Liver (tissue), 9 donors: ENCODE measurements around the gene MLF2. TPM values are rescaled to one million over a fixed set of nuclear protein-coding genes. Genes with fewer than 3 reads are reported as not detected.

Source experiments
- DNase-seq: peaks from one replicate; pipeline ENCODE4 v3.0.0-alpha.2; 2017; ENCODE audit warnings: low spot score
- H3K27ac ChIP-seq, 2 donors: one replicate each; pipeline ENCODE4 v1.7.0; 2013; ENCODE audit warnings: inconsistent platforms in 2 of 2, low read length in 2 of 2, control low read depth in 1 of 2, low read depth in 1 of 2, mild to moderate bottlenecking in 1 of 2
- H3K27me3 ChIP-seq, 4 donors: one replicate each; pipeline versions ENCODE4 v1.6.1 to v1.7.0; 2013; ENCODE audit warnings: low read length in 3 of 4, inconsistent platforms in 1 of 4, mild to moderate bottlenecking in 1 of 4, moderate library complexity in 1 of 4; ENCODE audit not compliant: control insufficient read depth in 4 of 4, insufficient read depth in 4 of 4
- H3K36me3 ChIP-seq, 4 donors: one replicate each; pipeline versions ENCODE4 v1.6.1 to v1.7.0; 2013; ENCODE audit warnings: low read length in 3 of 4, mild to moderate bottlenecking in 3 of 4, low read depth in 1 of 4, moderate library complexity in 1 of 4; ENCODE audit not compliant: control insufficient read depth in 4 of 4, insufficient read depth in 3 of 4
- H3K4me1 ChIP-seq, 4 donors: one replicate each; pipeline versions ENCODE4 v1.6.1 to v1.7.0; 2013; ENCODE audit warnings: low read length in 3 of 4, mild to moderate bottlenecking in 3 of 4, moderate library complexity in 1 of 4; ENCODE audit not compliant: control insufficient read depth in 4 of 4, insufficient read depth in 4 of 4
- H3K4me3 ChIP-seq, 3 donors: one replicate each; pipeline versions ENCODE4 v1.6.1 to v1.7.0; 2013; ENCODE audit warnings: low read length in 3 of 3, control low read depth in 1 of 3, low read depth in 1 of 3, mild to moderate bottlenecking in 1 of 3
- H3K9ac ChIP-seq, 2 donors: one replicate each; pipeline ENCODE4 v1.7.0; 2013; ENCODE audit warnings: low read length in 2 of 2, mild to moderate bottlenecking in 2 of 2, moderate library complexity in 2 of 2, control low read depth in 1 of 2, low read depth in 1 of 2
- H3K9me3 ChIP-seq, 4 donors: one replicate each; pipeline versions ENCODE4 v1.6.1 to v1.7.0; 2013; ENCODE audit warnings: low read length in 3 of 4; ENCODE audit not compliant: control insufficient read depth in 4 of 4
- ATF3 ChIP-seq: IDR thresholded peaks from 2 replicates; pipeline ENCODE4 v1.6.1; 2016; ENCODE audit warnings: antibody characterized with exemption
- FOXA1 ChIP-seq: IDR thresholded peaks from 2 replicates; pipeline ENCODE4 v1.6.1; 2016; ENCODE audit warnings: antibody characterized with exemption
- FOXA2 ChIP-seq: IDR thresholded peaks from 2 replicates; pipeline ENCODE4 v1.6.1; 2016; ENCODE audit warnings: antibody characterized with exemption
- GABPA ChIP-seq, 2 donors: IDR thresholded peaks in 1 of 2; conservative IDR thresholded peaks in 1 of 2; 2 replicates each; pipeline ENCODE4 v1.6.1; 2016; ENCODE audit warnings: antibody characterized with exemption in 2 of 2, mild to moderate bottlenecking in 1 of 2, moderate library complexity in 1 of 2
- HNF4A ChIP-seq, 2 donors: conservative IDR thresholded peaks; 2 replicates each; pipeline ENCODE4 v1.6.1; 2016; ENCODE audit warnings: antibody characterized with exemption in 2 of 2, mild to moderate bottlenecking in 2 of 2
- HNF4G ChIP-seq: IDR thresholded peaks from 2 replicates; pipeline ENCODE4 v1.6.1; 2016; ENCODE audit warnings: antibody characterized with exemption
- JUND ChIP-seq, 2 donors: IDR thresholded peaks; 2 replicates each; pipeline ENCODE4 v1.6.1; 2016; ENCODE audit warnings: antibody characterized with exemption in 2 of 2
- NR2F2 ChIP-seq: IDR thresholded peaks from 2 replicates; pipeline ENCODE4 v1.6.1; 2016; ENCODE audit warnings: antibody characterized with exemption
- SP1 ChIP-seq: IDR thresholded peaks from 2 replicates; pipeline ENCODE4 v1.6.1; 2018; ENCODE audit warnings: antibody characterized with exemption, mild to moderate bottlenecking
- TAF1 ChIP-seq: conservative IDR thresholded peaks from 2 replicates; pipeline ENCODE4 v1.6.1; 2016; ENCODE audit warnings: antibody characterized with exemption, mild to moderate bottlenecking
- YY1 ChIP-seq: IDR thresholded peaks from 2 replicates; pipeline ENCODE4 v1.6.1; 2016; ENCODE audit warnings: antibody characterized with exemption, mild to moderate bottlenecking
- WGBS: extraction: QIAGEN DNeasy Blood & Tissue Kit; methylation state at CpG from one replicate; pipeline ENCODE4 v1.1.7; 2013; 5-methylcytosine and 5-hydroxymethylcytosine counted together
- polyA plus RNA-seq, 2 donors: library from polyadenylated mRNA; stranded (reverse) in 1 of 2; unstranded in 1 of 2; fragments of 200-250 nt in 1 of 2; fragments of >200 nt in 1 of 2; fragmentation: Nextera tagmentation in 1 of 2; extraction: Ambion mirVana in 1 of 2; gene quantifications; one replicate each; pipeline versions ENCODE4 v1.2.1 to v1.2.3, GENCODE V29; 2013 to 2015
- total RNA-seq, 2 donors: library from RNA; depleted of rRNA; stranded (reverse); fragments of >200 nt; gene quantifications; one replicate each; pipeline ENCODE4 v1.2.3, GENCODE V29; 2014
- TF ChIP-seq, protein P1 (sequence below): IDR thresholded peaks from 2 replicates; pipeline ENCODE4 v1.6.1; 2016; ENCODE audit warnings: antibody characterized with exemption
- TF ChIP-seq, protein P2 (sequence below): fragments of 150-350 bp; IDR thresholded peaks from 2 replicates; pipeline ENCODE4 v1.5.1; 2017; ENCODE audit warnings: improper control_type of control experiment, low read depth, low read length; ENCODE audit not compliant: missing input control
- TF ChIP-seq, protein P3 (sequence below): IDR thresholded peaks from 2 replicates; pipeline ENCODE4 v1.6.1; 2016; ENCODE audit warnings: antibody characterized with exemption
- donor health status: healthy.
- donor health status: healthy.
- donor health status: healthy.
- donor health status: healthy.
- donor health status: healthy.

Gene MLF2
- total and polyA plus RNA-seq, 4 donors, result 59.6 to 235 (median 163) TPM

- peaks cover 0 to 34% (median 26%) of the 10 kb centered on the region in 4 donors for H3K4me1 ChIP-seq
- DNase-seq, result no peak
- H3K9ac ChIP-seq, result no peak overlapping the region
- H3K4me3 ChIP-seq, result no peak overlapping the region
- no peak for TF ChIP-seq YY1
- TF ChIP-seq, protein P1, sequence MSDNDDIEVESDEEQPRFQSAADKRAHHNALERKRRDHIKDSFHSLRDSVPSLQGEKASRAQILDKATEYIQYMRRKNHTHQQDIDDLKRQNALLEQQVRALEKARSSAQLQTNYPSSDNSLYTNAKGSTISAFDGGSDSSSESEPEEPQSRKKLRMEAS, result no peak
- TF ChIP-seq, protein P2, sequence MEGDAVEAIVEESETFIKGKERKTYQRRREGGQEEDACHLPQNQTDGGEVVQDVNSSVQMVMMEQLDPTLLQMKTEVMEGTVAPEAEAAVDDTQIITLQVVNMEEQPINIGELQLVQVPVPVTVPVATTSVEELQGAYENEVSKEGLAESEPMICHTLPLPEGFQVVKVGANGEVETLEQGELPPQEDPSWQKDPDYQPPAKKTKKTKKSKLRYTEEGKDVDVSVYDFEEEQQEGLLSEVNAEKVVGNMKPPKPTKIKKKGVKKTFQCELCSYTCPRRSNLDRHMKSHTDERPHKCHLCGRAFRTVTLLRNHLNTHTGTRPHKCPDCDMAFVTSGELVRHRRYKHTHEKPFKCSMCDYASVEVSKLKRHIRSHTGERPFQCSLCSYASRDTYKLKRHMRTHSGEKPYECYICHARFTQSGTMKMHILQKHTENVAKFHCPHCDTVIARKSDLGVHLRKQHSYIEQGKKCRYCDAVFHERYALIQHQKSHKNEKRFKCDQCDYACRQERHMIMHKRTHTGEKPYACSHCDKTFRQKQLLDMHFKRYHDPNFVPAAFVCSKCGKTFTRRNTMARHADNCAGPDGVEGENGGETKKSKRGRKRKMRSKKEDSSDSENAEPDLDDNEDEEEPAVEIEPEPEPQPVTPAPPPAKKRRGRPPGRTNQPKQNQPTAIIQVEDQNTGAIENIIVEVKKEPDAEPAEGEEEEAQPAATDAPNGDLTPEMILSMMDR, result no peak
- no peak for TF ChIP-seq FOXA2
- TF ChIP-seq FOXA1, result no peak
- no peak for TF ChIP-seq NR2F2
- no peak for TF ChIP-seq HNF4G
- no peak for TF ChIP-seq HNF4A (conservative IDR thresholded peaks at IDR 0.05)
- no peak for TF ChIP-seq TAF1
- no peak for TF ChIP-seq ATF3
- H3K27ac ChIP-seq, result no peak overlapping the region
- H3K27me3 ChIP-seq, result no peaks in the 10 kb centered on the region
- no peaks in the 10 kb centered on the region for H3K9me3 ChIP-seq
- no peaks in the 10 kb centered on the region for H3K36me3 ChIP-seq
- 90% methylated on average over 9 of the region's 9 CpGs for WGBS
These were observed 5.7 kb upstream of the MLF2 start for GRCh38 chr12:6758506-6759095.

DNA sequence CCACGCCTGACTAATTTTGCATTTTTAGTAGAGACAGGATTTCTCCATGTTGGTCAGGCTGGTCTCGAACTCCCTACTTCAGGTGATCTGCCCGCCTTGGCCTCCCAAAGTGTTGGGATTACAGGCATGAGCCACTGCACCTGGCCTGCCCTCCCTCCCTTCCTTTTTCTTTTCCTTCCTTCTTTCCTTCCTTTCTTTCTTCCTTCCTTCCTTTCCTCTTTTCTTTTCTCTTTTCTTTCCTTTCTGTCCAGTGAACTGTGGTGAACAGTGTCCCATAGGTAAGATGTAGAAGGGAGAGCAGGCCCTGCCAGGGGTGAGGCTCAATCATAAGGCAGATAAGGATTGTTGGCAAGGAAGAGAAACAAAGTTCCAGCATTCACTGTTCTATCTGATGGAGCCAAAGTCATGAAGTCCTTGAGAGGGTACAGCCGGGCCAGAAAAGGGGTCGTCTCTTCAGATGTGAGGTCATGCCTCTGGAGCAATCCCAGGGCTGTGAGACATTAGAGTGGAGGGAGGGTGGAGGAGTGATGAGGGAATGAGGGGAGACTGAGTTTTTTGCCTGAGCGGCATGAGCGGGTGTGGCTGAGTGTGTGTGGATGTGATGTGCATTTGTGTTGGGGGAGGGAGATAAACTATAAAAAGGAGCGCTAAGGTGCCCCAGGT, 4.2 kb upstream of the MLF2 start:
- Histone ChIP-seq H3K27ac (no peak overlapping the region), H3K4me1 (peaks cover 0 to 28% (median 22%) of the 10 kb centered on the region in 4 donors), H3K27me3 (no peaks in the 10 kb centered on the region), H3K36me3 (no peaks in the 10 kb centered on the region), H3K9ac (no peak overlapping the region), H3K9me3 (no peaks in the 10 kb centered on the region), H3K4me3 (no peak overlapping the region)
- 88% methylated on average over 8 of the region's 8 CpGs for WGBS
- no peak for TF ChIP-seq HNF4G
- TF ChIP-seq FOXA2, result no peak
- no peak for TF ChIP-seq JUND (IDR thresholded peaks at IDR 0.05)
- no peak for TF ChIP-seq FOXA1
- TF ChIP-seq GABPA (IDR thresholded peaks at IDR 0.05 in 1 of 2, conservative IDR thresholded peaks at IDR 0.05 in 1 of 2), result no peak
- TF ChIP-seq SP1, result no peak
- TF ChIP-seq, protein P3, sequence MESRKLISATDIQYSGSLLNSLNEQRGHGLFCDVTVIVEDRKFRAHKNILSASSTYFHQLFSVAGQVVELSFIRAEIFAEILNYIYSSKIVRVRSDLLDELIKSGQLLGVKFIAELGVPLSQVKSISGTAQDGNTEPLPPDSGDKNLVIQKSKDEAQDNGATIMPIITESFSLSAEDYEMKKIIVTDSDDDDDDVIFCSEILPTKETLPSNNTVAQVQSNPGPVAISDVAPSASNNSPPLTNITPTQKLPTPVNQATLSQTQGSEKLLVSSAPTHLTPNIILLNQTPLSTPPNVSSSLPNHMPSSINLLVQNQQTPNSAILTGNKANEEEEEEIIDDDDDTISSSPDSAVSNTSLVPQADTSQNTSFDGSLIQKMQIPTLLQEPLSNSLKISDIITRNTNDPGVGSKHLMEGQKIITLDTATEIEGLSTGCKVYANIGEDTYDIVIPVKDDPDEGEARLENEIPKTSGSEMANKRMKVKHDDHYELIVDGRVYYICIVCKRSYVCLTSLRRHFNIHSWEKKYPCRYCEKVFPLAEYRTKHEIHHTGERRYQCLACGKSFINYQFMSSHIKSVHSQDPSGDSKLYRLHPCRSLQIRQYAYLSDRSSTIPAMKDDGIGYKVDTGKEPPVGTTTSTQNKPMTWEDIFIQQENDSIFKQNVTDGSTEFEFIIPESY, result no peak
- no peak for TF ChIP-seq ATF3
- DNase-seq, result no peak
